ENCODE data around the gene LAMA3. TPM values are rescaled to one million over a fixed set of nuclear protein-coding genes. Genes with fewer than 3 reads are reported as not detected.

LAMA3 gene
- total RNA-seq, 2 donors from 2014 or later, result 0.58 to 1.3 TPM

DNA sequence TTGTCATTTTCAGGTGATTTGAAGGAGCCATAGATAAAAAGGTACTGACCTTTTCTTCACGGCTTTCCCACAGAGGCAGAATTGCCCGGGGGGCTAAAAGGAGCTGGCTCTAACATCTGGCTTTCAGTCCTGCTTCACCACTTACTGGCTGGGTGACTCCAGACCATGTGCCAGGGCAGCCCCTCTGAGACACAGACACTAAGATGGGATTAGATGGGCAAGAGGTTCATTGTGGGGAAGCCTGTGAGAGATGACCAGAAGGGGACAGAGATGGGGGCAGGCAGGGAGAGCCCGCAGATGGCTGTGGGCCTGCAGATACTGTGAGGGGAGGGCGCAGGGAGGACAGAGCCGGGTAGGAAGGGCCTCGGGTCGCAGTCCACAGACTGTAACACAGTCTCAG is 250.6 kb downstream of the LAMA3 start:
- no peak overlapping the region for H3K4me3 Mint-ChIP-seq
- Histone ChIP-seq H3K4me3 (ENCODE audit: low read length) (no peak overlapping the region), H3K4me1 (ENCODE audit: control insufficient read depth, insufficient read depth, low read length) (peaks cover 12% of the 10 kb centered on the region), H3K27me3 (ENCODE audit: control insufficient read depth, insufficient read depth, low read length, poor library complexity, severe bottlenecking) (no peaks in the 10 kb centered on the region), H3K9me3 (ENCODE audit: control insufficient read depth, low read length) (no peaks in the 10 kb centered on the region), H3K9ac (ENCODE audit: extremely low read depth, low read length, poor library complexity, severe bottlenecking) (no peak overlapping the region), H3K27ac (ENCODE audit: low read depth, low read length) (no peak overlapping the region), H3K36me3 (ENCODE audit: control insufficient read depth, insufficient read depth, low read length) (no peaks in the 10 kb centered on the region)
- WGBS, 2 experiments (ENCODE audit: insufficient coverage in 1 of 2, insufficient read length in 1 of 2), result 95 to 98% methylated on average over 7 of the region's 7 CpGs
- no peaks in the 10 kb centered on the region for H3K36me3 Mint-ChIP-seq (ENCODE audit: low read depth)
- no peaks in the 10 kb centered on the region for H3K27me3 Mint-ChIP-seq (ENCODE audit: insufficient read depth)
- no peak overlapping the region for H3K27ac Mint-ChIP-seq
- no peak for DNase-seq
- TF ChIP-seq, protein P1, sequence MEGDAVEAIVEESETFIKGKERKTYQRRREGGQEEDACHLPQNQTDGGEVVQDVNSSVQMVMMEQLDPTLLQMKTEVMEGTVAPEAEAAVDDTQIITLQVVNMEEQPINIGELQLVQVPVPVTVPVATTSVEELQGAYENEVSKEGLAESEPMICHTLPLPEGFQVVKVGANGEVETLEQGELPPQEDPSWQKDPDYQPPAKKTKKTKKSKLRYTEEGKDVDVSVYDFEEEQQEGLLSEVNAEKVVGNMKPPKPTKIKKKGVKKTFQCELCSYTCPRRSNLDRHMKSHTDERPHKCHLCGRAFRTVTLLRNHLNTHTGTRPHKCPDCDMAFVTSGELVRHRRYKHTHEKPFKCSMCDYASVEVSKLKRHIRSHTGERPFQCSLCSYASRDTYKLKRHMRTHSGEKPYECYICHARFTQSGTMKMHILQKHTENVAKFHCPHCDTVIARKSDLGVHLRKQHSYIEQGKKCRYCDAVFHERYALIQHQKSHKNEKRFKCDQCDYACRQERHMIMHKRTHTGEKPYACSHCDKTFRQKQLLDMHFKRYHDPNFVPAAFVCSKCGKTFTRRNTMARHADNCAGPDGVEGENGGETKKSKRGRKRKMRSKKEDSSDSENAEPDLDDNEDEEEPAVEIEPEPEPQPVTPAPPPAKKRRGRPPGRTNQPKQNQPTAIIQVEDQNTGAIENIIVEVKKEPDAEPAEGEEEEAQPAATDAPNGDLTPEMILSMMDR (conservative IDR thresholded peaks at IDR 0.05), result no peak
- peaks cover 16% of the 10 kb centered on the region for H3K4me1 Mint-ChIP-seq
- no peaks in the 10 kb centered on the region for H3K9me3 Mint-ChIP-seq

DNA sequence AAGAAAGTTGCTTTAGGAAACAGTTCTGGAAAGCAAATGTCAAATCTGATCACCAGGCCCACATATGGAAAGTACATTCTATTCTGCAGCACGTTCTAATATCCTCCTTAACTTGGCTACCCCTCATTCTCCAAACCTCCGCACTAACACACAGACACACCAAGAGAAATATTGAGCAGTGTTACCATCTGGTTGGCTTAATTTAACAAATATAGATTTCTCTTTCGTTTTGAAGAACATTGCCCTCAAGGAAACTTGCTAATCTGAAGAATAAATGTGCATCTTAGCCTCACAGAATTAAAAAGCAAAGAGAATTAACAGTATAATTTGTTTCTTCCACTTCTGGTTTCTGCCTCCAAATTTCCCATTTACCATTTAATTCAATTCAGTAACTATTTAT is 252.5 kb downstream of the LAMA3 start:
- Mint-ChIP-seq H3K4me3 (no peak overlapping the region), H3K9me3 (no peaks in the 10 kb centered on the region), H3K36me3 (ENCODE audit: low read depth) (no peaks in the 10 kb centered on the region), H3K4me1 (peaks cover 18% of the 10 kb centered on the region), H3K27me3 (ENCODE audit: insufficient read depth) (no peaks in the 10 kb centered on the region), H3K27ac (no peak overlapping the region)
- Histone ChIP-seq H3K9ac (ENCODE audit: extremely low read depth, low read length, poor library complexity, severe bottlenecking) (no peak overlapping the region), H3K36me3 (ENCODE audit: control insufficient read depth, insufficient read depth, low read length) (no peaks in the 10 kb centered on the region), H3K4me1 (ENCODE audit: control insufficient read depth, insufficient read depth, low read length) (peaks cover 12% of the 10 kb centered on the region), H3K27me3 (ENCODE audit: control insufficient read depth, insufficient read depth, low read length, poor library complexity, severe bottlenecking) (no peaks in the 10 kb centered on the region), H3K27ac (ENCODE audit: low read depth, low read length) (no peak overlapping the region), H3K4me3 (ENCODE audit: low read length) (no peak overlapping the region), H3K9me3 (ENCODE audit: control insufficient read depth, low read length) (no peaks in the 10 kb centered on the region)
- no peak for DNase-seq
- WGBS, 2 experiments (ENCODE audit: insufficient coverage in 1 of 2, insufficient read length in 1 of 2), result 90 to 100% methylated on average over 2 to 3 of the region's 3 CpGs
- TF ChIP-seq, protein P1 (conservative IDR thresholded peaks at IDR 0.05), result no peak

DNA sequence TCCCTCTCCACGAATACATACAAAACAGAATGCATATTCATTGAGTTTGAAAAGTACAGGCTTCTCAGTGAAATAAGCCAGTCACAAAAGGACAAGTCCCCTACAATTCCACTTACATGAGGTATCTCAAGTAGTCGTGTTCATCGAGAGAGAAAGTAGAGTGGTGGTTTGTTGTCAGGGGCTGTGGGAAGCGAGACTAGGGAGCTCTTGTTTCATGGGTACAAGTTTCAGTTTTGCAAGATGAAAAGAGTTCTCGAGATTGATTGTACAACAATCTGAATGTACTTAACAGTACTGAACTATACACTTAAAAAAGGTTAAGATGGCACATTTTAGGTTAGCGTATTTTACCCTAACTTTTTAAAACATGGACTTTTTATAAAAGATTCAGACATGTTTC is 253.9 kb downstream of the LAMA3 start:
- Mint-ChIP-seq H3K27me3 (ENCODE audit: insufficient read depth) (no peaks in the 10 kb centered on the region), H3K4me1 (peaks cover 17% of the 10 kb centered on the region), H3K9me3 (no peaks in the 10 kb centered on the region), H3K27ac (no peak overlapping the region), H3K36me3 (ENCODE audit: low read depth) (no peaks in the 10 kb centered on the region), H3K4me3 (no peak overlapping the region)
- WGBS, 2 experiments (ENCODE audit: insufficient coverage in 1 of 2, insufficient read length in 1 of 2), result 85 to 100% methylated on average over 1 to 5 of the region's 6 CpGs
- no peak overlapping the region for H3K4me3 ChIP-seq (ENCODE audit: low read length)
- no peaks in the 10 kb centered on the region for H3K9me3 ChIP-seq (ENCODE audit: control insufficient read depth, low read length)
- no peak overlapping the region for H3K9ac ChIP-seq (ENCODE audit: extremely low read depth, low read length, poor library complexity, severe bottlenecking)
- no peak overlapping the region for H3K27ac ChIP-seq (ENCODE audit: low read depth, low read length)
- no peaks in the 10 kb centered on the region for H3K36me3 ChIP-seq (ENCODE audit: control insufficient read depth, insufficient read depth, low read length)
- no peak for DNase-seq
- H3K4me1 ChIP-seq (ENCODE audit: control insufficient read depth, insufficient read depth, low read length), result peaks cover 12% of the 10 kb centered on the region
- no peaks in the 10 kb centered on the region for H3K27me3 ChIP-seq (ENCODE audit: control insufficient read depth, insufficient read depth, low read length, poor library complexity, severe bottlenecking)
- TF ChIP-seq, protein P1 (conservative IDR thresholded peaks at IDR 0.05), result no peak

All from endodermal cell (in vitro differentiated cells).